CD4-positive, CD25-positive, alpha-beta regulatory T cell (primary cell): ENCODE data around the gene MYD88. TPM values are rescaled to one million over a fixed set of nuclear protein-coding genes. Genes with fewer than 3 reads are reported as not detected.

Experiments used
- ATAC-seq, 2 donors: fragments of 150-1000 bp; cut with Tn5 transposase; one replicate each; pipeline ENCODE4 v1.10.0; 2021; ENCODE audit warnings: low read depth in 2 of 2, moderate number of reproducible peaks in 2 of 2, moderate library complexity in 1 of 2
- DNase-seq, 3 donors: peaks; one replicate each; pipeline versions ENCODE4 v3.0.0 to v3.0.0-alpha.2; 2012 to 2022; ENCODE audit warnings: mixed read lengths in 1 of 3
- H3K27ac ChIP-seq: one replicate; pipeline ENCODE4 v1.7.0; 2013; ENCODE audit warnings: mild to moderate bottlenecking, low read length; ENCODE audit not compliant: insufficient read depth, poor library complexity, severe bottlenecking
- H3K27me3 ChIP-seq: one replicate; pipeline ENCODE4 v1.7.0; 2013; ENCODE audit warnings: low read length; ENCODE audit not compliant: control insufficient read depth, insufficient read depth
- H3K36me3 ChIP-seq: one replicate; pipeline ENCODE4 v1.7.0; 2013; ENCODE audit warnings: mild to moderate bottlenecking, low read length, moderate library complexity; ENCODE audit not compliant: control insufficient read depth, insufficient read depth
- H3K4me1 ChIP-seq: 2 replicates; pipeline ENCODE4 v1.7.0; 2013; ENCODE audit warnings: mild to moderate bottlenecking, low read length; ENCODE audit not compliant: insufficient read depth, control insufficient read depth, poor library complexity, severe bottlenecking
- H3K4me3 ChIP-seq: one replicate; pipeline ENCODE4 v1.7.0; 2013; ENCODE audit warnings: low read depth, mild to moderate bottlenecking, low read length, moderate library complexity
- H3K9me3 ChIP-seq, 2 experiments: 1 replicate in 1 of 2; 2 replicates in 1 of 2; pipeline ENCODE4 v1.7.0; 2013; ENCODE audit warnings: low read length in 2 of 2, mild to moderate bottlenecking in 1 of 2, moderate library complexity in 1 of 2; ENCODE audit not compliant: control insufficient read depth in 2 of 2
- H3K27ac Mint-ChIP-seq, 3 donors: one replicate each; pipeline ENCODE4 v1.8.0; 2020 to 2022; ENCODE audit warnings: mild to moderate bottlenecking in 3 of 3, mixed read lengths in 3 of 3, moderate library complexity in 2 of 3
- H3K27me3 Mint-ChIP-seq: one replicate; pipeline ENCODE4 v1.8.0; 2022; ENCODE audit warnings: mild to moderate bottlenecking, mixed read lengths
- H3K36me3 Mint-ChIP-seq: one replicate; pipeline ENCODE4 v1.8.0; 2020; ENCODE audit warnings: mixed read lengths
- H3K4me1 Mint-ChIP-seq, 4 donors: one replicate each; pipeline ENCODE4 v1.8.0; 2020 to 2022; ENCODE audit warnings: mixed read lengths in 4 of 4, mild to moderate bottlenecking in 1 of 4
- H3K4me3 Mint-ChIP-seq, 4 donors: one replicate each; pipeline ENCODE4 v1.8.0; 2020 to 2022; ENCODE audit warnings: mild to moderate bottlenecking in 4 of 4, mixed read lengths in 4 of 4, moderate library complexity in 3 of 4
- H3K9me3 Mint-ChIP-seq, 7 donors: one replicate each; pipeline ENCODE4 v1.8.0; 2020 to 2022; ENCODE audit warnings: mixed read lengths in 7 of 7, mild to moderate bottlenecking in 3 of 7, moderate library complexity in 2 of 7
- polyA plus RNA-seq, 4 donors: library from polyadenylated mRNA; unstranded; fragments of 300-500 nt; fragmentation: Illumina TruSeq; gene quantifications; one replicate each; pipeline ENCODE4 v1.2.3, GENCODE V29; 2021
- total RNA-seq: library from RNA; stranded (reverse); gene quantifications from one replicate; pipeline ENCODE4 v1.2.3, GENCODE V29; 2022

The MYD88 gene
- total and polyA plus RNA-seq, 5 donors from 2014 or later = 49.9 to 184 (median 126) TPM

- H3K4me3 Mint-ChIP-seq = peak overlapping the region; percentile 95 to 100 (median 98)
- H3K9me3 Mint-ChIP-seq = no peaks in the 10 kb centered on the region
- Histone ChIP-seq H3K4me3 (peak overlapping the region; percentile 83), H3K36me3 (peaks cover 34% of the 10 kb centered on the region), H3K27me3 (no peaks in the 10 kb centered on the region), H3K27ac (peak overlapping the region; percentile 85), H3K9me3 (no peaks in the 10 kb centered on the region), H3K4me1 (peaks cover 51% of the 10 kb centered on the region)
- peak overlapping the region; percentile 96 to 98 (median 97) for H3K27ac Mint-ChIP-seq
- H3K27me3 Mint-ChIP-seq = no peaks in the 10 kb centered on the region
- ATAC-seq (no peak), DNase-seq (peak in 2 of 3 donors; percentile 25 to 58)
- peaks cover 9 to 79% (median 38%) of the 10 kb centered on the region in 4 donors for H3K4me1 Mint-ChIP-seq
- H3K36me3 Mint-ChIP-seq = peaks cover 25% of the 10 kb centered on the region
Measured at GRCh38 chr3:38137615-38138348, 679 bp upstream of the MYD88 start.

- Histone ChIP-seq H3K27ac (peak overlapping the region; percentile 85), H3K4me3 (peak overlapping the region; percentile 78), H3K9me3 (no peaks in the 10 kb centered on the region), H3K27me3 (no peaks in the 10 kb centered on the region), H3K4me1 (peaks cover 51% of the 10 kb centered on the region), H3K36me3 (peaks cover 20% of the 10 kb centered on the region)
- H3K4me1 Mint-ChIP-seq = peaks cover 13 to 65% (median 35%) of the 10 kb centered on the region in 4 donors
- no peaks in the 10 kb centered on the region for H3K9me3 Mint-ChIP-seq
- peaks cover 24% of the 10 kb centered on the region for H3K36me3 Mint-ChIP-seq
- H3K27me3 Mint-ChIP-seq = peaks cover 4% of the 10 kb centered on the region
- ATAC-seq (no peak), DNase-seq (no peak)
- peak overlapping the region; percentile 96 to 98 (median 97) for H3K27ac Mint-ChIP-seq
- H3K4me3 Mint-ChIP-seq = peak overlapping the region; percentile 95 to 100 (median 98)
Measured at GRCh38 chr3:38139191-38139590, 730 bp downstream of the MYD88 start.

- Mint-ChIP-seq H3K4me1 (peaks cover 13 to 60% (median 32%) of the 10 kb centered on the region in 4 donors), H3K27me3 (peaks cover 4% of the 10 kb centered on the region), H3K27ac (peak overlapping the region; percentile 96 to 98 (median 97)), H3K4me3 (peak overlapping the region; percentile 95 to 100 (median 98)), H3K36me3 (peaks cover 20% of the 10 kb centered on the region), H3K9me3 (peaks cover 0 to 2% (median 0%) of the 10 kb centered on the region in 7 donors)
- peak overlapping the region; percentile 85 for H3K27ac ChIP-seq
- peak overlapping the region; percentile 78 for H3K4me3 ChIP-seq
- ATAC-seq = no peak
- peaks cover 51% of the 10 kb centered on the region for H3K4me1 ChIP-seq
- H3K36me3 ChIP-seq = peaks cover 20% of the 10 kb centered on the region
- no peaks in the 10 kb centered on the region for H3K9me3 ChIP-seq
- H3K27me3 ChIP-seq = no peaks in the 10 kb centered on the region
- no peak for DNase-seq
Measured at GRCh38 chr3:38139652-38140051, 1.2 kb downstream of the MYD88 start.

- H3K4me3 Mint-ChIP-seq = peak overlapping the region; percentile 95 to 100 (median 98)
- no peak for DNase-seq
- peaks cover 42% of the 10 kb centered on the region for H3K4me1 ChIP-seq
- peaks cover 9 to 51% (median 26%) of the 10 kb centered on the region in 4 donors for H3K4me1 Mint-ChIP-seq
- H3K36me3 ChIP-seq = peaks cover 20% of the 10 kb centered on the region
- H3K27me3 ChIP-seq = no peaks in the 10 kb centered on the region
- H3K36me3 Mint-ChIP-seq = peaks cover 20% of the 10 kb centered on the region
- peaks cover 0 to 1% of the 10 kb centered on the region in 2 experiments for H3K9me3 ChIP-seq
- H3K27me3 Mint-ChIP-seq = peaks cover 4% of the 10 kb centered on the region
- H3K9me3 Mint-ChIP-seq = peaks cover 0 to 4% (median 0%) of the 10 kb centered on the region in 7 donors
- ATAC-seq = no peak
- H3K27ac Mint-ChIP-seq = peak overlapping the region in 2 of 3 donors; percentile 60 to 98
- H3K4me3 ChIP-seq = peak overlapping the region; percentile 78
- no peak overlapping the region for H3K27ac ChIP-seq
Measured at GRCh38 chr3:38140326-38141172, 2.1 kb downstream of the MYD88 start.

- Mint-ChIP-seq H3K4me3 (peak overlapping the region; percentile 66 to 99 (median 96)), H3K27me3 (peaks cover 4% of the 10 kb centered on the region), H3K4me1 (peaks cover 9 to 43% (median 20%) of the 10 kb centered on the region in 4 donors), H3K9me3 (peaks cover 0 to 12% (median 2%) of the 10 kb centered on the region in 7 donors), H3K36me3 (peaks cover 20% of the 10 kb centered on the region), H3K27ac (peak overlapping the region in 2 of 3 donors; percentile 48 to 91)
- no peak overlapping the region for H3K27ac ChIP-seq
- H3K4me1 ChIP-seq = peaks cover 34% of the 10 kb centered on the region
- H3K27me3 ChIP-seq = no peaks in the 10 kb centered on the region
- DNase-seq = no peak
- peaks cover 20% of the 10 kb centered on the region for H3K36me3 ChIP-seq
- no peak overlapping the region for H3K4me3 ChIP-seq
- H3K9me3 ChIP-seq = peaks cover 6 to 7% of the 10 kb centered on the region in 2 experiments
- ATAC-seq = no peak
Measured at GRCh38 chr3:38141173-38141951, 2.9 kb downstream of the MYD88 start.

- peaks cover 30% of the 10 kb centered on the region for H3K4me1 ChIP-seq
- Mint-ChIP-seq H3K4me3 (peak overlapping the region in 3 of 4 donors; percentile 53 to 77 (median 73)), H3K9me3 (peaks cover 0 to 17% (median 5%) of the 10 kb centered on the region in 7 donors), H3K36me3 (peaks cover 20% of the 10 kb centered on the region), H3K27ac (peak overlapping the region in 1 of 3 donors; percentile 48), H3K4me1 (peaks cover 9 to 43% (median 20%) of the 10 kb centered on the region in 4 donors), H3K27me3 (peaks cover 4% of the 10 kb centered on the region)
- H3K4me3 ChIP-seq = no peak overlapping the region
- DNase-seq = no peak
- no peak for ATAC-seq
- H3K27ac ChIP-seq = no peak overlapping the region
- peaks cover 12 to 13% of the 10 kb centered on the region in 2 experiments for H3K9me3 ChIP-seq
- H3K27me3 ChIP-seq = no peaks in the 10 kb centered on the region
- H3K36me3 ChIP-seq = peaks cover 20% of the 10 kb centered on the region
Measured at GRCh38 chr3:38141952-38142273, 3.5 kb downstream of the MYD88 start.

GRCh38 chr3:38142959-38143358, 4.5 kb downstream of the MYD88 start:
- Mint-ChIP-seq H3K9me3 (peaks cover 0 to 17% (median 5%) of the 10 kb centered on the region in 7 donors), H3K36me3 (peaks cover 17% of the 10 kb centered on the region), H3K27me3 (peaks cover 4% of the 10 kb centered on the region), H3K4me1 (peaks cover 4 to 35% (median 23%) of the 10 kb centered on the region in 4 donors), H3K4me3 (no peak overlapping the region), H3K27ac (no peak overlapping the region)
- Histone ChIP-seq H3K27me3 (no peaks in the 10 kb centered on the region), H3K4me1 (peaks cover 23% of the 10 kb centered on the region), H3K36me3 (peaks cover 20% of the 10 kb centered on the region), H3K4me3 (no peak overlapping the region), H3K9me3 (peaks cover 16% of the 10 kb centered on the region in 2 experiments), H3K27ac (no peak overlapping the region)
- DNase-seq = no peak
- ATAC-seq = no peak
